ENCODE data around the gene DAPK1. TPM values are rescaled to one million over a fixed set of nuclear protein-coding genes. Genes with fewer than 3 reads are reported as not detected.
A peak's percentile ranks its signal among the peaks of the same experiment; 100 is the strongest.

DAPK1 gene
- total RNA-seq, 1 experiment from 2014 or later, result 19.7 TPM

DNA sequence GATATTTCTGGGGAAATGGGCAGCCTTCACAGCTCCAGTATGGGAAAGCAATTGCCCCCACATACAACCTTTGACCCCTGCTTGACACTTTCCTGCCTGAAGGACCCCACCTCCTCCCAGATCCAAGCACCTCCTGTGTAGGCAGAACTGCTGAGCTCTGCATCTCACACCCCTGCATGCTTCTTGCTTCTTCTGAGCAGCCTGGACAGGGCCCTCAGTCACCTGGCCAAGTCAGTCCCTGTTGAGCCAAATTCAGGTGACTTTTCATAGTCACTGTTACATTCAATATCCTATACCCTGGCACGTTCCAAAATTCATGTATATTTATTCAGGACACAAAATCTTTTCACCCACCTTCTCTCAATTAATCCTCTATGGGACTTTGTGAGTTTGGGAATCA lies 197.9 kb downstream of the DAPK1 start:
- ChIA-PET POLR2A (no interaction called here), CTCF (interaction anchor here (0.8 to 3.4 kb wide), 4 partner anchors 11 to 116 kb away, joined by 3 to 14 read pairs (median 4); no protein-coding TSS in a partner anchor)
- Mint-ChIP-seq H3K9me3 (ENCODE audit: unreplicated experiment) (no peaks in the 10 kb centered on the region), H3K4me3 (ENCODE audit: unreplicated experiment) (no peak overlapping the region), H3K4me1 (ENCODE audit: insufficient read depth, unreplicated experiment) (peaks cover 5% of the 10 kb centered on the region), H3K27me3 (ENCODE audit: insufficient read depth, unreplicated experiment) (no peaks in the 10 kb centered on the region), H3K27ac (ENCODE audit: low read depth, unreplicated experiment) (no peak overlapping the region), H3K36me3 (ENCODE audit: insufficient read depth, unreplicated experiment) (peaks cover 27% of the 10 kb centered on the region)
- no TSS peak for BruUV-seq (replicated peaks)
- TF ChIP-seq CTCF (IDR thresholded peaks at IDR 0.05; ENCODE audit: unreplicated experiment), result no peak
- intact Hi-C loops (cut with micrococcal nuclease), result no loop called here
- no peak for DNase-seq (ENCODE audit: unreplicated experiment)

- H3K4me1 Mint-ChIP-seq (ENCODE audit: insufficient read depth, unreplicated experiment), result peaks cover 5% of the 10 kb centered on the region
- CTCF ChIA-PET, result interaction anchor here (0.7 to 1.9 kb wide), 2 partner anchors 11 to 955 kb away, joined by 3 to 6 read pairs; no protein-coding TSS in a partner anchor
- intact Hi-C loops (cut with micrococcal nuclease), result no loop called here
- H3K4me3 Mint-ChIP-seq (ENCODE audit: unreplicated experiment), result no peak overlapping the region
- no peak overlapping the region for H3K27ac Mint-ChIP-seq (ENCODE audit: low read depth, unreplicated experiment)
- no TSS peak for BruUV-seq (replicated peaks)
- POLR2A ChIA-PET, result no interaction called here
- DNase-seq (ENCODE audit: unreplicated experiment), result no peak
- no peak for TF ChIP-seq CTCF (IDR thresholded peaks at IDR 0.05; ENCODE audit: unreplicated experiment)
- H3K9me3 Mint-ChIP-seq (ENCODE audit: unreplicated experiment), result no peaks in the 10 kb centered on the region
- no peaks in the 10 kb centered on the region for H3K27me3 Mint-ChIP-seq (ENCODE audit: insufficient read depth, unreplicated experiment)
- H3K36me3 Mint-ChIP-seq (ENCODE audit: insufficient read depth, unreplicated experiment), result peaks cover 31% of the 10 kb centered on the region
These were observed 199.0 kb downstream of the DAPK1 start for GRCh38 chr9:87696641-87697040.

DNA sequence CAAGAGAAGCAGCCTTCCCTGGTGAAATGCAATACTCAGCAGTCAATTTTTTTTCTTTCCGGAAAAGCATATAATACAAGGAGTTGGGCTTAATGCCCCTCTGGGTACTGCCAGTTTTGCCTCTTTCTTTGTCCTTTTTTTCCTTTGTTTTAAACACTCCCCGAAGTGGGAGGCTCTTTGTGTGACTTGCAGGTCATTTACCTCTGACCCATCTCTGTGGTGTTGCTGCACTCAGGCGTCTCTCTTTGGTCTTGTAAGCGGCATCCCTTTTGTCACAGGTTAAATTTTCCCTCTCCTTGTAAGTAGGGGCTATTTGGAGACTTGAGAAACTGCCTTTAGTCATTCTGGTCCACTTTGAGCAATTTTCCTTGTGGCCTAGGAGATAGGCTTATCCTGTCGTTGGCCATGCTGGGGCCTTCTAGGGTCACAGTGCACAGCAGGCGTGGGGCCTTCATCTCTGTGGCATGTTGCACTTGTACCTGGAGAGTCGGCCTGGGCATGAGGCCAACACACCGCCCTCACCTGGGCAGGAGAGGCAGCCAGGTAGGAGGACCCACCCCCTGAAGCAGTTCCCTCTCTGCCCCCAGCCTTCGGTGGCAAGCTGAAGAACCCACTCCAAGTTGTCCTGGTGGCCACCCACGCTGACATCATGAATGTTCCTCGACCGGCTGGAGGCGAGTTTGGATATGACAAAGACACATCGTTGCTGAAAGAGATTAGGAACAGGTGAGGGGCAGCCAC lies 200.6 kb downstream of the DAPK1 start:
- intact Hi-C loops (cut with micrococcal nuclease), result no loop called here
- H3K4me3 Mint-ChIP-seq (ENCODE audit: unreplicated experiment), result no peak overlapping the region
- CTCF ChIA-PET, result interaction anchor here (1.0 to 3.6 kb wide), 3 partner anchors 13 to 20 kb away, joined by 3 to 18 read pairs (median 6); no protein-coding TSS in a partner anchor
- H3K9me3 Mint-ChIP-seq (ENCODE audit: unreplicated experiment), result no peaks in the 10 kb centered on the region
- no peak overlapping the region for H3K27ac Mint-ChIP-seq (ENCODE audit: low read depth, unreplicated experiment)
- peaks cover 31% of the 10 kb centered on the region for H3K36me3 Mint-ChIP-seq (ENCODE audit: insufficient read depth, unreplicated experiment)
- H3K27me3 Mint-ChIP-seq (ENCODE audit: insufficient read depth, unreplicated experiment), result no peaks in the 10 kb centered on the region
- H3K4me1 Mint-ChIP-seq (ENCODE audit: insufficient read depth, unreplicated experiment), result peaks cover 5% of the 10 kb centered on the region
- no peak for DNase-seq (ENCODE audit: unreplicated experiment)
- TF ChIP-seq CTCF (IDR thresholded peaks at IDR 0.05; ENCODE audit: unreplicated experiment), result no peak
- BruUV-seq (replicated peaks), result no TSS peak
- POLR2A ChIA-PET, result interaction anchor here (1.5 kb wide), 1 partner anchor 13 kb away, joined by 3 read pairs; no protein-coding TSS in a partner anchor

DNA sequence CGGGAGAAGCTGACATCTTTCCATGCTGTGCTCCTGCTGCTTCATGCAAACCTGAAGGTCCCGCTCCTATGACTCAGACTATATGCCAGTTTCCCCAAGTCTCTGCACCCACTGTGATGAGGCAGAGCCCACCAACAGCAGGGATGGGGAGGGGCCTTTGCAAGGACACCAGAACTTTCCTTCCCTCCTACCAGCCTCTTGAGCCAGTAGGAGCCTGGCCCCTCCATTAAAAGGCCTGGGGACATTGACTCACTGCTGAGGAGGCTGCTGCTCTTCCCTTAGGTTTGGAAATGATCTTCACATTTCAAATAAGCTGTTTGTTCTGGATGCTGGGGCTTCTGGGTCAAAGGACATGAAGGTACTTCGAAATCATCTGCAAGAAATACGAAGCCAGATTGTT lies 202.2 kb downstream of the DAPK1 start:
- no peaks in the 10 kb centered on the region for H3K27me3 Mint-ChIP-seq (ENCODE audit: insufficient read depth, unreplicated experiment)
- H3K27ac Mint-ChIP-seq (ENCODE audit: low read depth, unreplicated experiment), result peak overlapping the region; percentile 3
- H3K4me3 Mint-ChIP-seq (ENCODE audit: unreplicated experiment), result no peak overlapping the region
- BruUV-seq (replicated peaks), result no TSS peak
- peaks cover 5% of the 10 kb centered on the region for H3K4me1 Mint-ChIP-seq (ENCODE audit: insufficient read depth, unreplicated experiment)
- DNase-seq (ENCODE audit: unreplicated experiment), result peak; percentile 21
- POLR2A ChIA-PET, result interaction anchor here (0.5 to 1.5 kb wide), 2 partner anchors 12 to 356 kb away, joined by 3 read pairs; no protein-coding TSS in a partner anchor
- H3K36me3 Mint-ChIP-seq (ENCODE audit: insufficient read depth, unreplicated experiment), result peaks cover 31% of the 10 kb centered on the region
- CTCF ChIA-PET, result interaction anchor here (0.8 to 3.6 kb wide), 3 partner anchors 15 to 1230 kb away, joined by 3 to 18 read pairs (median 7); no protein-coding TSS in a partner anchor
- no peak for TF ChIP-seq CTCF (IDR thresholded peaks at IDR 0.05; ENCODE audit: unreplicated experiment)
- no peaks in the 10 kb centered on the region for H3K9me3 Mint-ChIP-seq (ENCODE audit: unreplicated experiment)
- intact Hi-C loops (cut with micrococcal nuclease), result no loop called here

Data from MCF 10A (cell line).